Measurements from ENCODE around the gene RASA2.
A peak's percentile ranks its signal among the peaks of the same experiment; 100 is the strongest.

Gene RASA2

GRCh38 chr3:141539431-141540187 lies 52.8 kb downstream of the RASA2 start:
- FAIRE-seq: no peak

DNA sequence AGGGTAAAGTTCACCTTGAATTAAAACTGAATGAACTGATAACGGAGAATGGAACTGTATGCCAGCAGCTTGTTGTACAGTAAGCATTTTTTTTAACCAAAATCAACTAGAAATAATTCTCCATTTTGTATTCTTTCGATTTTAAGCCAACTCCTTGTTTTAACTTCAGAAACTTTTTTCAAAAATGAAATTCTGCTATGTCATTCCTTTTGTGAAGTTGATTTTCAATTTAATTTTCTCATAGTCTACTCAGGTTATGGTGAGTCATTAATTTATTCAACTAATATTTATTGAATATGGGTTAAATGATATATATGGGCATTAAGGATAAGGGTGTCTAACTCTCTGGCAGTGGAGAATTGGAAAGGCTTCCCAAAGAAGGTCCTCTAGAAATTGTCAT lies 53.7 kb downstream of the RASA2 start:
- FAIRE-seq (no peak), DNase-seq (ENCODE audit: insufficient read length, low spot score) (no peak)
- TF ChIP-seq TAF1 (IDR thresholded peaks at IDR 0.05; ENCODE audit: low read depth, low read length): no peak
- TF ChIP-seq SPI1 (IDR thresholded peaks at IDR 0.05; ENCODE audit: low read depth, low read length): no peak
- no peak for TF ChIP-seq PAX5 (IDR thresholded peaks at IDR 0.05; ENCODE audit: insufficient read depth, low read length, severe bottlenecking)
- TF ChIP-seq POLR2A (IDR thresholded peaks at IDR 0.05; ENCODE audit: low read depth, low read length): no peak
- TF ChIP-seq POU2F2 (IDR thresholded peaks at IDR 0.05; ENCODE audit: low read depth, low read length): no peak
- no peak for TF ChIP-seq POLR2AphosphoS5 (IDR thresholded peaks at IDR 0.05; ENCODE audit: low read depth, low read length)

More at GRCh38 chr3:141539431-141540187, 52.8 kb downstream of the RASA2 start:
- no peak for DNase-seq (ENCODE audit: insufficient read length, low spot score)
- TF ChIP-seq TAF1 (IDR thresholded peaks at IDR 0.05; ENCODE audit: low read depth, low read length) (no peak), PAX5 (IDR thresholded peaks at IDR 0.05; ENCODE audit: insufficient read depth, low read length, severe bottlenecking) (no peak), POLR2AphosphoS5 (IDR thresholded peaks at IDR 0.05; ENCODE audit: low read depth, low read length) (no peak), POU2F2 (IDR thresholded peaks at IDR 0.05; ENCODE audit: low read depth, low read length) (no peak), SPI1 (IDR thresholded peaks at IDR 0.05; ENCODE audit: low read depth, low read length) (0 out of 2 replicates have a peak, but pooled peaks have one; percentile 9), POLR2A (IDR thresholded peaks at IDR 0.05; ENCODE audit: low read depth, low read length) (no peak)

GRCh38 chr3:141542202-141542969 lies 55.6 kb downstream of the RASA2 start:
- no peak for DNase-seq (ENCODE audit: insufficient read length, low spot score)
- TF ChIP-seq POU2F2 (IDR thresholded peaks at IDR 0.05; ENCODE audit: low read depth, low read length): no peak
- no peak for TF ChIP-seq PAX5 (IDR thresholded peaks at IDR 0.05; ENCODE audit: insufficient read depth, low read length, severe bottlenecking)
- no peak for TF ChIP-seq POLR2AphosphoS5 (IDR thresholded peaks at IDR 0.05; ENCODE audit: low read depth, low read length)
- no peak for TF ChIP-seq SPI1 (IDR thresholded peaks at IDR 0.05; ENCODE audit: low read depth, low read length)
- TF ChIP-seq TAF1 (IDR thresholded peaks at IDR 0.05; ENCODE audit: low read depth, low read length): no peak
- no peak for TF ChIP-seq POLR2A (IDR thresholded peaks at IDR 0.05; ENCODE audit: low read depth, low read length)
- no peak for FAIRE-seq

GRCh38 chr3:141542989-141543388 lies 56.2 kb downstream of the RASA2 start:
- FAIRE-seq: no peak
- TF ChIP-seq POU2F2 (IDR thresholded peaks at IDR 0.05; ENCODE audit: low read depth, low read length) (no peak), POLR2AphosphoS5 (IDR thresholded peaks at IDR 0.05; ENCODE audit: low read depth, low read length) (no peak), POLR2A (IDR thresholded peaks at IDR 0.05; ENCODE audit: low read depth, low read length) (no peak)
- no peak for DNase-seq (ENCODE audit: insufficient read length, low spot score)

GRCh38 chr3:141544697-141545096 lies 57.9 kb downstream of the RASA2 start:
- FAIRE-seq (no peak), DNase-seq (ENCODE audit: insufficient read length, low spot score) (no peak)
- TF ChIP-seq POLR2A (IDR thresholded peaks at IDR 0.05; ENCODE audit: low read depth, low read length): no peak
- TF ChIP-seq PAX5 (IDR thresholded peaks at IDR 0.05; ENCODE audit: insufficient read depth, low read length, severe bottlenecking): no peak
- TF ChIP-seq POU2F2 (IDR thresholded peaks at IDR 0.05; ENCODE audit: low read depth, low read length): no peak
- TF ChIP-seq TAF1 (IDR thresholded peaks at IDR 0.05; ENCODE audit: low read depth, low read length): no peak
- no peak for TF ChIP-seq SPI1 (IDR thresholded peaks at IDR 0.05; ENCODE audit: low read depth, low read length)
- no peak for TF ChIP-seq POLR2AphosphoS5 (IDR thresholded peaks at IDR 0.05; ENCODE audit: low read depth, low read length)

GRCh38 chr3:141546081-141546480 lies 59.3 kb downstream of the RASA2 start:
- FAIRE-seq (no peak), DNase-seq (ENCODE audit: insufficient read length, low spot score) (no peak)
- no peak for TF ChIP-seq TAF1 (IDR thresholded peaks at IDR 0.05; ENCODE audit: low read depth, low read length)
- TF ChIP-seq SPI1 (IDR thresholded peaks at IDR 0.05; ENCODE audit: low read depth, low read length): no peak
- TF ChIP-seq POU2F2 (IDR thresholded peaks at IDR 0.05; ENCODE audit: low read depth, low read length): no peak
- no peak for TF ChIP-seq POLR2AphosphoS5 (IDR thresholded peaks at IDR 0.05; ENCODE audit: low read depth, low read length)
- no peak for TF ChIP-seq POLR2A (IDR thresholded peaks at IDR 0.05; ENCODE audit: low read depth, low read length)
- TF ChIP-seq PAX5 (IDR thresholded peaks at IDR 0.05; ENCODE audit: insufficient read depth, low read length, severe bottlenecking): no peak

DNA sequence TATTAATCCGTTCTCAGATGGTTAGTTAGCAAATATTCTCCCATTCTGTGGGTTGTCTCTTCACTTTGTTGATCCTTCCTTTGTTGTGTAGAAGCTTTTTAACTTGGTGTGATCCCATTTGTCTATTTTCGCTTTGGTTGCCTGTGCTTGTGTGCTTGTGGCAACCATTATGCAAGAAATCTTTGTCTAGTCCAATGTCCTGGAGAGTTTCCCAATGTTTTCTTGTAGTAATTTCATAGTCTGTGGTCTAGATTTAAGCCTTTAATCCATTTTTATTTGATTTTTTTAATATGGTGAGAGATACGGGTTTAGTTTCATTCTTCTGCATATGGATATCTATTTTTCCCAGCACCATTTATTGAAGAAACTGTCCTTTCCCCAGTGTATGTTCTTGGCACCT lies 59.8 kb downstream of the RASA2 start:
- FAIRE-seq (peak; percentile 16), DNase-seq (ENCODE audit: insufficient read length, low spot score) (no peak)
- TF ChIP-seq POLR2AphosphoS5 (IDR thresholded peaks at IDR 0.05; ENCODE audit: low read depth, low read length) (no peak), POU2F2 (IDR thresholded peaks at IDR 0.05; ENCODE audit: low read depth, low read length) (no peak), POLR2A (IDR thresholded peaks at IDR 0.05; ENCODE audit: low read depth, low read length) (no peak), PAX5 (IDR thresholded peaks at IDR 0.05; ENCODE audit: insufficient read depth, low read length, severe bottlenecking) (no peak), SPI1 (IDR thresholded peaks at IDR 0.05; ENCODE audit: low read depth, low read length) (no peak), TAF1 (IDR thresholded peaks at IDR 0.05; ENCODE audit: low read depth, low read length) (no peak)

GRCh38 chr3:141547791-141548190 lies 61.0 kb downstream of the RASA2 start:
- FAIRE-seq: peak; percentile 43
- no peak for TF ChIP-seq PAX5 (IDR thresholded peaks at IDR 0.05; ENCODE audit: insufficient read depth, low read length, severe bottlenecking)
- TF ChIP-seq POLR2AphosphoS5 (IDR thresholded peaks at IDR 0.05; ENCODE audit: low read depth, low read length): no peak
- DNase-seq (ENCODE audit: insufficient read length, low spot score): no peak

GRCh38 chr3:141550926-141551665 lies 64.3 kb downstream of the RASA2 start:
- no peak for DNase-seq (ENCODE audit: insufficient read length, low spot score)
- FAIRE-seq: peak; percentile 35
- TF ChIP-seq PAX5 (IDR thresholded peaks at IDR 0.05; ENCODE audit: insufficient read depth, low read length, severe bottlenecking): no peak
- TF ChIP-seq TAF1 (IDR thresholded peaks at IDR 0.05; ENCODE audit: low read depth, low read length): no peak
- TF ChIP-seq POLR2A (IDR thresholded peaks at IDR 0.05; ENCODE audit: low read depth, low read length): no peak
- TF ChIP-seq POU2F2 (IDR thresholded peaks at IDR 0.05; ENCODE audit: low read depth, low read length): no peak
- no peak for TF ChIP-seq POLR2AphosphoS5 (IDR thresholded peaks at IDR 0.05; ENCODE audit: low read depth, low read length)
- no peak for TF ChIP-seq SPI1 (IDR thresholded peaks at IDR 0.05; ENCODE audit: low read depth, low read length)
